ENCODE measurements around the gene CFAP161.

Gene CFAP161

DNA sequence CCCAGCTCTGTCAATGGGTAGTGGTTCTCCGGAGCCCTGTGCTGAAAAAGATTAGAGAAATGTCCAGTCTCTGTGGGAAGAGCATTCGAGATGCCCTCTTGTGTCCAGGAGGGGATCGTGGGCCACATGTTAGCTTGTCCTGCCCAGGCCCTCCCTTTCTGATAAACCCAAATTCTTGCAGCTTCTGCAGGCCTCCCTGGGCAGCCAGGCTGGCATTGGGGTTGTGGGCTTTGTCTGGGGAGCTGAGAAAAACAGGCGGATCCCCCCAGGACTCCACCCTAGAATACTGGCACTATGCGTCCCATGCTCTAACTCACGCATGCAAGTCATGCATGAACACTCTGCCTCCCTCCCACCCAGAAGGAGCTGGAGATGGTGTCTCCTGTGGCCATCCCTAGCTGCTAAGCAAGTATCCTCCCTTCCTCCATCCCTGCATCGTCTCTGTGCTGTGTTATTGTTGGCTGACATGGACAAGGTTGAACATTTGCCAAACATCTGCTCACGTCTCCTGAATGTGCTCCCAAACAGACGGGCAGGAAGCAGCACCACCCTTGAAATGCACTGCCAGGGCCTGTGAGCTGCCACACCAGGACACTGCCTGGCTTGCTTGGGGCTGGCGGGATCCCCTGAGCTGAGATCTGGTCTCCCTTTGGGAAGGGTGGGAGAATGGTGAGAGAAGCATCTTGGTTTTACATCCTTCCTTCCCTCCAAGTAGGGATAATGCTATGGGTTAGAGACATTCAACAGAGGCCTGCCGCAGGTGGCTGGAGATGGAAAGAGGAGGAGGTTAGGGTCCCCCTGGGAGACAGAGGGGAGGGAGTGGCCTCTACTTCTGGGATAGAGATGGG is 26.5 kb downstream of the CFAP161 start:
- no peak for DNase-seq

DNA sequence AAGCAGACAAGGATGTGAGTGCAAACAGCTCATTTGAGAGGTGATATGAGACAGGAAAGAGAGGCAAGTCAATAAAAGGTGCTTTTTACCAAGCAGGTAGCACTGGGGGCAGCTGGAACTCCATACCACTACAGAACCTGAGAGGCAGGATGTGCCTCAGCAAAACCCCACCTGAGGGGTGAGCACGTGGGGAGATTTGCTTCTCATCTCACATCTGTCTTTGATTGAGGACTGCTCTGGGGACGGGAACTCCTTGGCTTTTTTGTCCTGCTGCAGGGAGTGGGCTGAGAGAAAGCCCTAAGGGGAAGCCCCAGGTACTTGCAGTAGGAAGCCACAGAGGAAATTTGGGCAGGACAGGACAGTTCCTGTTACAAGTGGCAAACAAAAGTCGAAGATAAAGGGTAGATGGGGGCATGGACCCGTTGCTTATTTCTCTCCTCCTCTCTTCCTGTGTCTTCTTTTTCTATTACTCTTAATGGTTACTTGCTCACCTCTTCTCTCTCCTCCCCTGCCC is 27.1 kb downstream of the CFAP161 start:
- no peak for DNase-seq

DNA sequence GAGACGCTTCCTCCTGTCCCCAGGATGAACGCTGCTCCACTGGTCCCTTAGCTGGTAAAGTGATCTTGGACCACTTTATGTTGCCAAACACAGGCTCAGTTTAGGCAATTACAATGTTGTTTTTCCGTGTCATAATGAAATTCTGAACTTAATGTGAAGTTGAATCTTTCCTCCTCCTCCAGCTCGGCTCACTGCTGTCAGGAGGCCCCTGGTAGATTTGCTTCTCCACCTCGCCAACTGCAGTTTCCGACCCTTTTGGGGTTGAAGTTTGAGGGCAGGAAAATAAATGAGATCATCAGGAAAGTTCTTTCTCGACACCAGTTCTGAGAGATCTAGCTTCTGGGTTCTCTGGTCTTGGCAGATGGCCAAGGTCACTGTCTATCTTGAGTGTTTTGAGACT is 27.8 kb downstream of the CFAP161 start:
- no peak for DNase-seq

DNA sequence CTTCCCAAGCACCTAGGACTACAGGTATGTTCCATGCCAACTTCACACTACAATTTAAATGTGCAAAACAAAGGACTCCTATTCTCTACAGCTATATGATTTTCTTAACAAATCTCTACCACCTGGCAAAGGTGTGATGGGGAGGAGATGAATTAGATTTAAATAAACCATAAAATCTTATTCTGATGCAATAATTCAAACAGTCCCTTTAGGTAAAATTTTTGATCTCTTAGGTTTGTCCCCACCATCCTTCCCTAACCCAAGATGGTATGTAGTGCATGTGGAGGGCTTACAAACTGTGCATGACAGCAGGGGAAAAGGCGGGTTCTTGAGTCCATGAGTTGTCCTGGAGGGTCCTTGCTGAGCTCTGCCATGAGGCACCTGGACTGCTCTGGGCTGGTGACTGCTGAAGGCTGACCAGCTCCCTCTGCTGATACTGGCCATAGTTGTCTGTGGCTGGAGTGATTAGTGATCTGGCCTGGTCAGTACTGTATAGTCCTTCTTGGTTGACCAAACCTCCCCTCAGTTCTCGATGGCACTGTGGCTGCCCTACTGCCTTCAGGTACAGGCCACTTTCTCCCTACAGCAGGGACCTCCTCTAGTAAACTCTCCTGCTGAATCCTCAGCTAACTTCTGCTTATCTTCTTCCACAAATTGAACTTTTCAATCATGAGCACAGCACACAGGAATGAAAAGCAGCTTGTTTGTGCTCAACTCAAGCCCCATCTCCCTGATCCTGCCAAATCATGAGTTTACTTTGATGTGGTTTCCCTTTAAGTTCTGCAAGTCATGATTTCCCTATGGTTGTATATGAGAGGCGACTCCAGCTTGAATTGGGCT is 30.1 kb downstream of the CFAP161 start:
- no peak for DNase-seq

DNA sequence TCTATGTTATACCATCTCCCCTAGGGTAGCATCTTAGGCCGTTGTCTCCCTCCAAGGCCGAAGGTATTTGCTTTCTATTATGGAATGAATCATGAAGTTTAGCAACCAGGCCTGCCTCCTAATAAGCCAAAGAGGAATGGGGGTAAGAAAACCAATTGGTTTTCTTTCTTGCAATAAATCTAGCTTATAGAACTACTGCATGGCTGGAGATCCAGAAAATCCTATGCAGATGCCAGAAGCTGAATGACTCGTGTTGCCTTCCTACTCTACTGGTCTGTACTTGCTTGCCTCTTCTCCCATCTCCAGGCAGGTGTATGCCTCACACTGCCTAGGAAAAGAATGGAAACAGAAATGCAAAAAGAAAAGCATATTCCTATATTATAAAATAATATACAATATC is 31.5 kb downstream of the CFAP161 start:
- no peak for DNase-seq

DNA sequence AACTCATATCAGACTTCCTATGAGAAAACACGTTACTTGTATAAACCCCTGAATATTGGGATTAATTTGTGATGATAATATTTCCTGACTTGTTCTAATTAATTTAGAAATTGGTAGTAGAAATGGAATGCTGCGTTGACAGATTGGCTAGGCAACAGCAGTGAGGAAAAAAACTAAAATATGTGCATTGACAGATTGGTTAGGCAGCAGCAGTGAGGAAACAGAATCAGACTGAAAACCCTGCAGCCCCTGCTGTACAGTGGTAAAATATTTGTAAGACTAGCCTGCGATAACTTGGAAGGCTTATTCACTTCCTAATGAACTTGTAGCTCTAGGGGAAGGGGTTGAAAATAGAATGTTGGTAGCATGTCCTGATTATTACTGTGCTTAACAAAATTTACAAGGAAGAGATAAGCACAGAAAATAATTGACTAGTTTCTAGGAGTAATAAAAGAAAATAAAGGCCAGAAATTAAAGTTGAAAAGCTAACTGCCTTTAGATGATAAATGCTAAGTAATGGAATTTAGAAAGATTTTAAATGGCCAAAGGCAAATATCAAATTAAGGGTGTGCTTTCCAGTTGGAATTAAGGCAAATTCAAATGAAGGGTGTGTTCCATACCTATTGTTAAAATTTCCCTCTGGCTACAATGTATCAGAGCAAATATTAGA is 32.7 kb downstream of the CFAP161 start:
- DNase-seq: no peak

DNA sequence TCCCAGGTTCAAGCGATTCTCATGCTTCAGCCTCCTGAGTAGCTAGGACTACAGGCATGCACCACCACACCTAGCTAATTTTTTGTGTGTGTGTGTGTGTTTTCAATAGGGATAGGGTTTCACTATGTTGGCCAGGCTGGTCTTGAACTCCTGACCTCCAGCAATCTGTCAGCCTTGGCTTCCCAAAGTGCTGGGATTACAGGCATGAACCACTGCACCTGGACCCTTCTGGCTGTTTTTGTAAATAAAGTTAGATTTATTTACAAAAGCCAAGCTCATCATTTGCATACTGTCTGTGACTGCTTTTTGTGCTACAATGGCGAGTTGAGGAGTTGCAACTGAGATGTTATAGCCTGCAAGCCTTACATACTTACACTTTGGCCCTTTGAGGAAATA is 34.1 kb downstream of the CFAP161 start:
- DNase-seq: no peak

DNA sequence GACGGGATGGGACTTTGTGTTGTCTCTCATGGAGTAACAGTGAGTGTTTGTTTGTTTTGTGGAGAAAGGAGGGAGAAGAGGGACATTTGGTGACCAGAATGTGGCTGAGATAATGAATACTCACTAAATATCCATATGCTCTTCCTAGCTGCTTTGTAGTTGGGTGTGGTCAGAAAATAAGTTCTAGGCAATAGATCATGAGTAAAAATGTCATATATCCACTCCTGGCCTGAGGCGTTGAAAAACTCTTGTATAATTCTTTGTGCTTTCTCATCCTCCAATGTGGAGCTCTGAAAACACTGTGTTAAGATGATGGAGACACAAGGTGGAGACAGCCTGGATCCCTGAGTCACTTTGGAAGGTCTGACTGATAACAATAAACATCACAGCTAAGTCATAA is 34.6 kb downstream of the CFAP161 start:
- no peak for DNase-seq

DNA sequence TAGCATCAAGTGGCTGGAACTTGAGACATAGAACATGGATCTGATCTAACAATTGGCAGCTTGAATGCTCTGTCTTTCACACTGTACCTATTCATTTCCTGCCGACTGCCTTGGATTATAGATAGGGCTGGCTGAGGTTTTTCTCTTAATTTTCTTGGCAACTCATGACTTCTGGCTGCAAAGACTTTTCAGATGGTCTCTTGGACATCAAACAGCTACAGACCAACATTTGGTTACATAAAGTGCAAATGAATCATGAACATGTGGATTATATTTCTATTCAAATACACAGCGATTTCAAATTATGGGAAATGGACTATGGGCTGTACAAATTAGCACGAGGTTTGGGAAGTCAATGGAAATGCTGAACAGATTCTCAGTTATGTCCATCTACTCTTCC is 36.4 kb downstream of the CFAP161 start:
- no peak for DNase-seq

DNA sequence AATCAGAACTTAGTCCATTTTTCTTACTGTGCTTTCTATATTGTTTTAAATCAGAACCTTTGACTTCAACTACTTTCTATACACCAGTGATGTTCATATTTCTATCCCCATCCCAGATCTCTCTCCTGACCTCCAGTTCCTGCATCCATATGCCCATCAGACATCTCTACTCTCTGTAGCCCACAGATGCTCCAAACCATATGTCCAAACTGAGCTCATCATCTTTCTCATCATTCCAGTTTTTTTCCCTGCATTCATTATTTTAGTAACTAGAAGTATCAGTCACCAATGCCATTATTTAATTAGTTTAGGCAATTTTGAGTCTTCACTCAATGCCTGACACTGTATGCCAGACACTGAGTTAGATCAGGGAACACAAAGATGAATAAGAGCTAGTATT is 37.2 kb downstream of the CFAP161 start:
- DNase-seq: no peak

DNA sequence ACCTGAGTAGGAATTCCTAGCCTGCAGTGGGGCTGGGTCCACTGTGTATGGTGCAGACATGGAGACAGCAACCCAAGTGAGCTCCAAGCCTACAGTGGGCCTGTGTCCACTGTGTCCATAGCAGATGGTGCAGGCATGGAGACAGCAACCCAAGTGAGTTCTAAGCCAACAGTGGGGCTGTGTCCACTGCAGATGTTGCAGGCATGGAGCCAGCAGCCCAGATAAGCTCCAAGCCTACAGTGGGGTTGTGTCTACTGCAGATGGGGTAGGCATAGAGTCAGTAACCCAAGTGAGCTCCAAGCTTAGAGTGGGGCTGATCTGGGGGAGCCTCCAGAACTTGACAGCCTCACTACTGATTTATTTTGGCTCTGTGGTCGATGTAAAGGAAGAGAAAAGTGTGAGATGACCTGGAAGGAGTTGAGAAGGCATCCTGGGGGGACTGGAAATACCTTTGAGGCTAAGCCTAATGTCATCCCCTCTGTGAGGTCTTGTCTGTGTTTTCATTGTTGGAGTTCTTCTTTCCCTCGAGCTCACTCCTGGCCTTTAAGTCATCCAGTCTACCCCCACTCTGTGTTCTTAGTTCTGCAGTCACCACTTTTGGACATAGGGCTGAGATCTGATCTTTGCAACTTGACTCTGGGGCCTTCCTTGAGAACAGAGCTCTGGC is 40.2 kb downstream of the CFAP161 start:
- no peak for DNase-seq

DNA sequence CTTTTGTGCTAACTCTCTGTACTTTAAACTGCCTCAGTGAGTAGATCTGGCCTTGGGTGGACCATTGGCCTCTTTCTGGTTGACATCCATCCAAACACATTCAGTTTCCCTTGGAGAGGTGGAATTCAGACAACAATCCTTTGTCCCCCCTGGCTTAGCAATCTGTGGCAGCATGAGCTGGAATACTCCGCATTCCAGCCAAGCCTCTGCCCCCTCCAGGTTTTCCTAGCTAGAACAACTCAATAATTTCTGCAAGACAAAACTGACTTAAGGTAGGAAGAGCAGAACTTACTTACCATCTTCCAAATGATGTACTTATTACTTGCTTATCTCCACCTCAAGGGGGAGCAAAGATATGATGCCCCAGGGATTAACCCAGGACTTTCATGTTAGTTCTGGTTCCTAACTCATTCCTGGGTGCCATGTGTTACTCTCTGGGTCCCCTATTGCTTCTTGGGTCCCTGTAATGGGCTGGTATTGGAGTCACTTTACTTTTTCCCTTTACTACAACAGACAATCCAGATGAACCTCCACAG is 40.8 kb downstream of the CFAP161 start:
- no peak for DNase-seq

DNA sequence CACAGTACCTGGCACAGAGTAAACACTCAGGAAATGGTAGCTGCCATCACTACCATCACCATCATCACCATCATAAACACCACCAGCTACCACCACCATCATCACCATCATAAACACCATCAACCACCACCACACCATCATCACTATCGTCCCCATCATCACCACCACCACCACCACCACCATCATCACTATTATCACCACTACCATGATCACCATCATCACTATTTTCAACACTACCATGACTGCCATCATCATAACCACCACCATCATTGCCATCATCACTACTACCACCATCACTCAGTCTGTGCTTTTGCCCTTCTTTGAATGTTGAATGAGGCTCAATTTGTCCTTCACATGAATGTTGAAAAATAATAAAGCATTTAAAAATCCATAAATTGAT is 41.4 kb downstream of the CFAP161 start:
- DNase-seq: no peak

DNA sequence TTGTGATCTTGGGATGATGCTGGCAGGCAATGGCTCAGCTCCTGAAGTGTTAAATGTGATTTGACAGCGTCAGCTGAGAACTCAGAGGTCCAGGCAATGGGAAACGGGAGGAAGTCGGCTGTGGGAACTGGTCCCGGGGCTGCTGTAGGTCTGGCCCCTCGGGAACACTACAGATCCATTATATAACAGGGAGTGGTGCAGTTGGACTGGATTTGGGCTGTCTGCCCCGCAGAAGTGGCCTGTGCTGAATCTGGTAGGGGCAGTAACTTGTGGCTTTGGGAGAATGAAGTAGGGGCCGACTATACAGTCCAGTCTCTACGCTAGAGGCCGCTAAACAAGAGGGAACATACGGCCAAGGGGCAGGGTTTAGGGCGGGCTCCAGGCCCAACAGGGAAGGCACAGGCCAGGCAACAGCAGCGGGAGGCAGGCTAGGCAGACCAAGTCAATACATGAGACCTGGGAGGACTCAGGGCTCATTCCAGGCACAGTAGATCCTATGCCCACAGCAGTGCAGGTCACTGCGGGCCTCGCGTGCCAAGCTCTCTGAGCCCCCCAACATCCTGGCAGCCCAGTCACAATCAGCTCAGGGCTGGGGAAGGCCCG is 42.3 kb downstream of the CFAP161 start:
- DNase-seq: no peak

DNA sequence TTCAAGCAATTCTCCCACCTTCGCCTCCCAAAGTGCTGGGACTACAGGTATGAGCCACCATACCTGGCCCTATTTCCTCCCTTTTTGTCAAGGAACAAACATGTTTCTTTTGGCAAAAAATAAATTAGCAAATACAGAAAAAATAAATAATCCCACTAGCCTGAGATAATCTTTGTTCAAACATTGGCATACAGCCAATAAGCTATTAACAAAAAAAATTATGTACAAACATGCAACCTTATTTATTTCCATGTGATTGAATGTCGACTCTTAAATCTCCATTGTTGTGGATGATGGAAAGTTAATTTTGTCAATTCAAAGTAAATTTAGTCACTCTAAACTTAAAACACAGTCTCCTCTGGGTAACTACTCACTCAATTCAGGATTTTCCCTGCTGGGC is 44.3 kb downstream of the CFAP161 start:
- no peak for DNase-seq

DNA sequence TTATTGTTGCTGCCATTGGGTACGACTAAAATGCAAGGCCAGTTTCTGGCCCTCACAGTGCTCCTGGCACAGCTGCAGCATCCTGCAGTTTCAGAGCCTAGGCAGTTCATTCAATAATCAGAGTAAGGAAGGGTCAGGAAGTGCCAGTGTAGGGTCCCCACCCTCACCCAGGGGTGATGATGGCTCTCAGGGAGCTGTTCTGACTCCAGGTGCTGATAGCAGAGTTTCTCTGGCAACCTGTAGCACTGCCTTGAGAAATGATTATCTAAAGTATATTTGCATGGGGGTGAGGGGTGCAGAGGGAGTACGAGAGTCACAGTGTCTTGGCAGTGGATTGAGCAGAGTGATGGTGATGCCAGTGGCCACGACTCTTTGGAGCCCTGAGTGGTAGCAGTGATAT is 47.1 kb downstream of the CFAP161 start:
- DNase-seq: no peak

DNA sequence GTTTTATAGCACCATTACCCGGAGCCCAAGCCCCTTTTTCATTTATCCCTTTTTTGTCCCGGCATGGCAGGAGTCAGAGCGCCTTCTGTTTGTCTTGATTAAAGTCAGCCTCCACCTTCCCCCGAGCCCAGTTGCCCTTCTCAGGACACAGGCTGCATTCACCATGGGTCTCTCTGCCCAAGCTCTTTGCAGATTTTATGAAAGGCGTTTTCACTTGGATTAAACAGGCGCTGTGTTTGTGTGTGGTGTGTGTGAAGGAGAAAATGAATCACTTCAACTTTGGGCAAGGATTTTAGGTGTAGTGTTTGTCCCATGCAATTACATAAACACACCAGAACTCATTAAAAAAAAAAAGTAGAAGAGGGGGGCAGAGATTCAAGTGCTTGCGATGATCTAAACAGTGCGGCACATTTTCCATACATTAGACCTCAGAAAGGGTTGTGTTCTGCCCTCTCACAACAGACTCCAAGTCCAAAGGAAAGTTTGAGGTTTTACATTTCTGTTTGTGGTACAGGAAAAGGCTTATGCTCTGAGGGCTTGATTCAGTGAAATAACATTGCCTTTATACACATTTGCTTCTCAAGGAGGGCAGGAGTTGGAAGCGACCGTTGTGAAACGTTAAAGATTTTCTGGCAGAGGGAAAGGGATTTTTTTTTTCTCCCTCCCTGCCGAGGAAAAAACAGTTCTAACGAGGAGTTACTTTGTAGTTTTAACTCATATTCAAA is 48.1 kb downstream of the CFAP161 start:
- no peak for DNase-seq

DNA sequence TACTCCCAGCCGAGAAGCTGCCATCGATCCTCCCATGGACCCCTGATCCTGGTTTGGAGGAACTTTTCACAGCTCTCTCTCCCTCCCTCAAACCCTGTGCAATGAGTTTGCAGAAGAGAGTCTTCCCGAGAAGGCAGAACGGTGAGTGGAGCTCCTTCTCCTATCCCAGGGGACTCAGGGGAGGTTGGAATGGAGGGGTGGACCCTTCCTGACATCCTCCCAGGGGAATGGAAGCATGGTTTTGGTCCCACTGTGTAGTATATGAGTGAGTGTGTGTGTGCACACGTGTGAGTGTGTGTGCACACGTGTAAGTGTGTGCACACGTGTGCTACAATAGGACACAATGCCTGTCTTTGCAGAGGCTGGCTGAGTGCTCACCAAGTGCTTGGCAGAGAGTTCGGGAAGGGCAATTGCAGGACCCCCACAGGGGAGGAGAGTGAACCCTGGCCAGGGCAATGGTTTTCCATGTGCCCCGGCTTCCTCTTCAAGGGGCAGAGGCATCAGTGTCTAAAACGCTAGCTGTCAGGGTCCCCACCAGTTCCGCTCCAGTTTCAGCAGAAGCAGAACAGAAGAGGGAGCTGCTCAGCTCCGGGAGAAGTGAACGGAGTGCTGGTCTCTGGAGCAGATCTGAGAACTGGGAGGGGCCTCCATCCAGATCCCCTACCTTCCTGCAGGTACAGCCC is 48.8 kb downstream of the CFAP161 start:
- DNase-seq: no peak

DNA sequence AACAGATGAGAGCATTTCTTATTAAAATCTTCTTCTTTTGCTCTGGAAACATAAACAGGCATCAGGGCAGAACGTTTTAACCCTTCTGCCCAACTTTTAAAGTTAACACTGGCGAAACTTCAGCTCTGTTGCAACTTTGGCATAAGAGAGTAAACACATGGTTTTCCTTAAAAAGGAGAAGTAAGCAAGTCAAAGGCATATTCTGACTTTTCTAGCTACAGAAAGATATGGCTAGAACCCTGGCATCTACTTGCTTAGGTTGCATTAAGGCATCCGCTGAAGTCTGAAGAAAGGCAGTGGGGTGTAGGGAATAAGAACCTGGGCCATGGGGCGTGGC is 49.3 kb downstream of the CFAP161 start:
- DNase-seq: no peak

DNA sequence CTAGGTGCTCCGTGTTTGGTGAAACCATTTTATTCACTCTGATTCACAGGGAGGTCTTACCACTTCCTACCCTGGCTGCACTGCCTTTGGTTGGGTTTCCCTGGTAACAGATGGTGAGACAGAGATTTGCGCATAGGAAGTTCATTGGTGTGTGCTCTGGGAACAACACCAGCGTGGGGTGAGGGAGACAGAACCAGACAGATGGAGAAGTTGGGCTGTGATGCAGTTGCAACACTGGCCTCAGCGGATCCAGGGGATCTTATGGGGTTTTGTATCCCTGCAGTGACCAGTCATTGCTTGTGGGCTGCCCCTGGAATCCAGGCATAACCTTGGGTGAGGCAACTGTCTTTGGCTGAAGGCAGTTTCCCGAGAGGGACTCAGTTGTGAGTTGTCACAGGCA is 50.1 kb downstream of the CFAP161 start:
- DNase-seq: no peak

Data from activated CD8-positive, alpha-beta memory T cell treated with anti-CD3 and anti-CD28 coated beads, Interleukin-2, amount 50 U/mL, for 4 hours (primary cell).